HCT116 (cell line): ENCODE results near the gene COX7C. TPM values are rescaled to one million over a fixed set of nuclear protein-coding genes. Genes with fewer than 3 reads are reported as not detected.

ENCODE experiments used
- ATAC-seq: fragments of 200-7000 bp; cut with Tn5 transposase; 2 replicates; pipeline ENCODE4 v1.9.1; 2020; ENCODE audit warnings: mild to moderate bottlenecking, moderate library complexity
- BruUV-seq: library from RNA; stranded (reverse); fragments of 400-500 nt; replicated peaks from 2 replicates; lab custom pipeline; 2021; lab: Mats Ljungman, UMichigan
- CTCF ChIA-PET: fragments of 300-600 bp; sonication (Branson Sonifier 250); formaldehyde crosslinking; loops from one replicate; lab custom pipeline; 2021; ENCODE audit warnings: antibody characterized with exemption; lab: Charles Lee
- POLR2A ChIA-PET: fragments of 300-600, 350-600 bp; sonication (Branson Sonifier 250); formaldehyde crosslinking; loops from one replicate; lab custom pipeline; 2021; ENCODE audit warnings: antibody characterized with exemption; lab: Charles Lee
- RAD21 ChIA-PET, 2 experiments: fragments of 300-600 bp; sonication (Branson Sonifier 250); formaldehyde crosslinking; loops; one replicate each; lab custom pipeline; 2023; ENCODE audit warnings: low total read pairs in 2 of 2; ENCODE audit not compliant: uncharacterized antibody in 2 of 2, unreplicated experiment in 2 of 2, low non-redundant PET in 1 of 2; lab: Charles Lee
- DNase-seq: peaks from one replicate; pipeline ENCODE4 v3.0.0-alpha.2; 2010; ENCODE audit warnings: low read depth, low spot score
- H2AFZ ChIP-seq: fragments of 200-600 bp; shearing (Covaris generic), sonication (generic); 2 replicates; pipeline ENCODE4 v1.6.1; 2017; ENCODE audit warnings: low read depth, mixed run types, mixed read lengths, antibody characterized with exemption, low read length; ENCODE audit not compliant: poor library complexity, severe bottlenecking
- H3K27ac ChIP-seq: 2 replicates; pipeline ENCODE4 v1.5.1; 2012; ENCODE audit warnings: low read depth, low read length
- H3K27me3 ChIP-seq: fragments of 200-600 bp; sonication (generic); 2 replicates; pipeline ENCODE4 v1.6.1; 2016; ENCODE audit warnings: mixed run types, low read length, mixed read lengths; ENCODE audit not compliant: insufficient read depth
- H3K36me3 ChIP-seq, 2 experiments: fragments of 200-500 bp in 1 of 2; fragments of 200-600 bp in 1 of 2; sonication (Bioruptor generic) in 1 of 2; sonication (generic) in 1 of 2; 2 replicates each; pipeline versions ENCODE4 v1.5.1 to v1.6.1; 2014 to 2016; ENCODE audit warnings: low read length in 2 of 2, inconsistent platforms in 1 of 2, mixed read lengths in 1 of 2, mixed run types in 1 of 2; ENCODE audit not compliant: insufficient read depth in 2 of 2, control insufficient read depth in 1 of 2
- H3K4me1 ChIP-seq, 2 experiments: fragments of 200-600 bp in 1 of 2; sonication (generic) in 1 of 2; 2 replicates each; pipeline versions ENCODE4 v1.5.1 to v1.6.1; 2012 to 2017; ENCODE audit warnings: low read length in 2 of 2, inconsistent platforms in 1 of 2, mild to moderate bottlenecking in 1 of 2, mixed read lengths in 1 of 2, mixed run types in 1 of 2, moderate library complexity in 1 of 2; ENCODE audit not compliant: insufficient read depth in 2 of 2, control insufficient read depth in 1 of 2
- H3K4me2 ChIP-seq: fragments of 200-600 bp; sonication (generic); 2 replicates; pipeline ENCODE4 v1.6.1; 2017; ENCODE audit warnings: mixed run types, low read length, mixed read lengths
- H3K4me3 ChIP-seq, 2 experiments: fragments of 200-600 bp in 1 of 2; sonication (generic) in 1 of 2; replicated peaks in 1 of 2; 2 replicates each; pipeline ENCODE4 v1.5.1; 2011 to 2016; ENCODE audit warnings: low read length in 2 of 2, control low read depth in 1 of 2, low read depth in 1 of 2, mild to moderate bottlenecking in 1 of 2, mixed read lengths in 1 of 2, mixed run types in 1 of 2
- H3K79me2 ChIP-seq: fragments of 200-600 bp; sonication (generic); 2 replicates; pipeline ENCODE4 v1.6.1; 2017; ENCODE audit warnings: mild to moderate bottlenecking, mixed run types, low read length, moderate library complexity, mixed read lengths; ENCODE audit not compliant: insufficient read depth
- H3K9ac ChIP-seq: fragments of 200-600 bp; sonication (generic); 2 replicates; pipeline ENCODE4 v1.6.1; 2016; ENCODE audit warnings: low read length, mixed read lengths
- H3K9me2 ChIP-seq: fragments of 200-600 bp; sonication (generic), shearing (Covaris generic); 2 replicates; pipeline ENCODE4 v1.6.1; 2017; ENCODE audit warnings: mixed run types, mild to moderate bottlenecking, moderate library complexity; ENCODE audit not compliant: insufficient read depth
- H3K9me3 ChIP-seq, 2 experiments: fragments of 200-500 bp in 1 of 2; fragments of 200-600 bp in 1 of 2; sonication (Bioruptor generic) in 1 of 2; sonication (generic) in 1 of 2; 2 replicates each; pipeline ENCODE4 v1.6.1; 2014 to 2017; ENCODE audit warnings: low read length in 2 of 2, mixed read lengths in 2 of 2, inconsistent platforms in 1 of 2, low read depth in 1 of 2, mild to moderate bottlenecking in 1 of 2, mixed run types in 1 of 2, moderate library complexity in 1 of 2; ENCODE audit not compliant: control insufficient read depth in 1 of 2, insufficient read depth in 1 of 2
- H4K20me1 ChIP-seq: fragments of 200-600 bp; sonication (generic), shearing (Covaris generic); 2 replicates; pipeline ENCODE4 v1.6.1; 2017; ENCODE audit warnings: mixed run types, mild to moderate bottlenecking, moderate library complexity; ENCODE audit not compliant: insufficient read depth
- ATF3 ChIP-seq: IDR thresholded peaks from 2 replicates; pipeline ENCODE4 v1.6.1; 2012
- CBX3 ChIP-seq: IDR thresholded peaks from 2 replicates; pipeline ENCODE4 v1.6.1; 2012; ENCODE audit warnings: low read depth
- ELF1 ChIP-seq: IDR thresholded peaks from 2 replicates; pipeline ENCODE4 v1.6.1; 2012; ENCODE audit warnings: low read depth, borderline replicate concordance
- EZH2phosphoT487 ChIP-seq: fragments of 200-600 bp; IDR thresholded peaks from 2 replicates; pipeline ENCODE4 v1.6.1; 2018; ENCODE audit warnings: antibody characterized with exemption, borderline replicate concordance
- FOSL1 ChIP-seq: IDR thresholded peaks from 2 replicates; pipeline ENCODE4 v1.6.1; 2012; ENCODE audit warnings: low read depth
- JUND ChIP-seq: IDR thresholded peaks from 2 replicates; pipeline ENCODE4 v1.6.1; 2012
- POLR2A ChIP-seq: IDR thresholded peaks from 2 replicates; pipeline ENCODE4 v1.7.0; 2011; ENCODE audit warnings: borderline replicate concordance; ENCODE audit not compliant: insufficient read depth, insufficient read length; ENCODE audit errors: extremely low read depth
- POLR2AphosphoS5 ChIP-seq: IDR thresholded peaks from 2 replicates; pipeline ENCODE4 v1.6.1; 2011; ENCODE audit warnings: mild to moderate bottlenecking, low read depth, low read length, moderate library complexity
- REST ChIP-seq: IDR thresholded peaks from 2 replicates; pipeline ENCODE4 v1.6.1; 2012; ENCODE audit warnings: low read depth
- SIN3A ChIP-seq: IDR thresholded peaks from 2 replicates; pipeline ENCODE4 v1.6.1; 2012; ENCODE audit warnings: low read depth
- SP1 ChIP-seq: IDR thresholded peaks from 2 replicates; pipeline ENCODE4 v1.6.1; 2012; ENCODE audit warnings: low read depth
- SRF ChIP-seq: IDR thresholded peaks from 2 replicates; pipeline ENCODE4 v1.6.1; 2012; ENCODE audit warnings: low read depth
- YY1 ChIP-seq: IDR thresholded peaks from 2 replicates; pipeline ENCODE4 v1.6.1; 2011; ENCODE audit warnings: low read length, low read depth, moderate library complexity, mild to moderate bottlenecking; ENCODE audit not compliant: insufficient replicate concordance; ENCODE audit errors: extremely low read depth
- ZNF274 ChIP-seq: fragments of 200-500 bp; sonication (Bioruptor generic); IDR thresholded peaks from 2 replicates; pipeline ENCODE4 v1.6.1; 2014; ENCODE audit warnings: mild to moderate bottlenecking, low read depth, low read length, inconsistent platforms
- intact Hi-C: fragments of 100-400 bp; cut with micrococcal nuclease; formaldehyde crosslinking; loops from 2 replicates; pipeline ENCODE4 v1.10.0; 2022
- total RNA-seq: library from RNA; stranded (reverse); gene quantifications from one replicate; pipeline ENCODE4 v1.2.1, GENCODE V29; 2021; ENCODE audit not compliant: unreplicated experiment
- TF ChIP-seq, protein P1 (sequence below): IDR thresholded peaks from 2 replicates; pipeline ENCODE4 v1.6.1; 2011; ENCODE audit warnings: mild to moderate bottlenecking, low read length, moderate library complexity; ENCODE audit not compliant: insufficient replicate concordance; ENCODE audit errors: extremely low read depth

COX7C gene
- total RNA-seq, 1 experiment from 2014 or later: 550 TPM

DNA sequence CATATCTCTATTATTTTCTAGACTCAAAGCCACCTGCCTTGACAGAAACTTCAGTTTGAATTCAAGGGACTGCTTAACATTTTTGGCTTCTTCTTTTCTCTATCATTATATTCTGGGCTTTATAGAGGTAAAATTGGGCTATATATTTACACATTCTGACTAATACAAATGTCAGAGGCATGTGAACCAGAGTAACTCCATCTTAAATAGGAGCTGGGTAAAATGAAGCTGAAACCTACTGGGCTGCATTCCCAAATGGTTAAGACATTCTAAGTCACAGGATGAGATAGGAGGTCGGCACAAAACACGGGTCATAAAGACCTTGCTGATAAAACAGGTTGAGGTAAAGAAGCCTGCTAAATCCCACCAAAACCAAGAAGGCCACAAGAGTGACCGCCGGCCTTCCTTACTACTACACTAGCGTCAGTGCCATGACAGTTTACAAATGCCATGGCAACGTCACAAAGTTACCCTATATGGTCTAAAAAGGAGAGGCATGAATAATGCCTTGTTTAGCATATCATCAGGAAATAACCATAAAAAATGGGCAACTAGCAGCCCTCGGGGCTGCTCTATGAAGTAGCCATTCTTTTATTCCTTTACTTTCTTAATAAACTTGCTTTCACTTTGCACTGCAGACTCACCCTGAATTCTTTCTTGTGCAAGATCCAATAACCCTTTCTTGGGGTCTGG, 44.8 kb upstream of the COX7C start:
- ATAC-seq: no peak
- ChIA-PET RAD21 (no interaction called here), POLR2A (no interaction called here), CTCF (no interaction called here)
- Histone ChIP-seq H3K27me3 (no peaks in the 10 kb centered on the region), H3K4me2 (no peak overlapping the region), H3K27ac (no peak overlapping the region), H3K9ac (no peak overlapping the region), H3K79me2 (no peaks in the 10 kb centered on the region), H3K9me3 (no peaks in the 10 kb centered on the region), H3K36me3 (no peaks in the 10 kb centered on the region), H2AFZ (no peak overlapping the region), H3K9me2 (no peaks in the 10 kb centered on the region), H3K4me1 (no peaks in the 10 kb centered on the region), H4K20me1 (no peaks in the 10 kb centered on the region), H3K4me3 (no peak overlapping the region)
- TF ChIP-seq ATF3 (no peak), ELF1 (no peak)
- BruUV-seq: no TSS peak
- intact Hi-C loops: no loop called here
- DNase-seq: no peak

- no peaks in the 10 kb centered on the region for H3K9me3 ChIP-seq
- no peak overlapping the region for H3K4me3 ChIP-seq
- ChIA-PET RAD21 (no interaction called here), POLR2A (no interaction called here), CTCF (no interaction called here)
- no peaks in the 10 kb centered on the region for H4K20me1 ChIP-seq
- no TSS peak for BruUV-seq
- no peaks in the 10 kb centered on the region for H3K36me3 ChIP-seq
- H3K4me2 ChIP-seq: no peak overlapping the region
- H3K27me3 ChIP-seq: no peaks in the 10 kb centered on the region
- ATAC-seq: no peak
- H3K27ac ChIP-seq: no peak overlapping the region
- intact Hi-C loops: no loop called here
- no peak overlapping the region for H3K9ac ChIP-seq
- H2AFZ ChIP-seq: no peak overlapping the region
- no peaks in the 10 kb centered on the region for H3K4me1 ChIP-seq
- H3K79me2 ChIP-seq: no peaks in the 10 kb centered on the region
- H3K9me2 ChIP-seq: no peaks in the 10 kb centered on the region
- no peak for DNase-seq
- TF ChIP-seq EZH2phosphoT487: no peak
- no peak for TF ChIP-seq FOSL1
- TF ChIP-seq ATF3: no peak
- TF ChIP-seq POLR2A: no peak
- no peak for TF ChIP-seq SP1
- no peak for TF ChIP-seq SRF
- TF ChIP-seq JUND: no peak
- no peak for TF ChIP-seq CBX3
- no peak for TF ChIP-seq POLR2AphosphoS5
- no peak for TF ChIP-seq SIN3A
- no peak for TF ChIP-seq REST
- TF ChIP-seq, protein P1, sequence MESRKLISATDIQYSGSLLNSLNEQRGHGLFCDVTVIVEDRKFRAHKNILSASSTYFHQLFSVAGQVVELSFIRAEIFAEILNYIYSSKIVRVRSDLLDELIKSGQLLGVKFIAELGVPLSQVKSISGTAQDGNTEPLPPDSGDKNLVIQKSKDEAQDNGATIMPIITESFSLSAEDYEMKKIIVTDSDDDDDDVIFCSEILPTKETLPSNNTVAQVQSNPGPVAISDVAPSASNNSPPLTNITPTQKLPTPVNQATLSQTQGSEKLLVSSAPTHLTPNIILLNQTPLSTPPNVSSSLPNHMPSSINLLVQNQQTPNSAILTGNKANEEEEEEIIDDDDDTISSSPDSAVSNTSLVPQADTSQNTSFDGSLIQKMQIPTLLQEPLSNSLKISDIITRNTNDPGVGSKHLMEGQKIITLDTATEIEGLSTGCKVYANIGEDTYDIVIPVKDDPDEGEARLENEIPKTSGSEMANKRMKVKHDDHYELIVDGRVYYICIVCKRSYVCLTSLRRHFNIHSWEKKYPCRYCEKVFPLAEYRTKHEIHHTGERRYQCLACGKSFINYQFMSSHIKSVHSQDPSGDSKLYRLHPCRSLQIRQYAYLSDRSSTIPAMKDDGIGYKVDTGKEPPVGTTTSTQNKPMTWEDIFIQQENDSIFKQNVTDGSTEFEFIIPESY: no peak
- no peak for TF ChIP-seq ZNF274
- TF ChIP-seq YY1: no peak
These were observed 38.2 kb upstream of the COX7C start for GRCh38 chr5:86579502-86579901.
